RKO (cell line): ENCODE data around the gene GUCA2B.

Experiments
- DNase-seq: peaks from one replicate; pipeline ENCODE4 v3.0.0-alpha.2; 2016; ENCODE audit warnings: low spot score

The GUCA2B gene

DNA sequence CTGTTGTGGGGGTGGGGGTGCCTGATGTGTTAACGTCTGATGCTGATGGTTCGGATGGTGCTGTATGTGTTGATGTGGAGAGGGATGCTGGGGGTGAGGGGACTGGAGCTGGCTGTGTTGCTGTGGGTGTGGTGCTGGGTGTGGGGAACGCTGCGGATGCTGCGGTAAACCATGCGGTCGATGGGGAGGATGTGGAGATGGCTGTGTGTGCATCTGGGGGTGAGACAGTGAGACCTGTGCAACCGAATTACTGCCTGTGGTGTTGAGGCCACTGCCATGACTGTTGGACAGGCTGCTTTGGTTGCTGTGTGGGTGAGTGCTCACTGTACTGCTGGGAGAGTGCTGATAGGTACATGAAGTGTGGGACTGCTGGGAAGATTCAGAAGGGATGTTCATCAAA is 38.1 kb downstream of the GUCA2B start:
- no peak for DNase-seq

DNA sequence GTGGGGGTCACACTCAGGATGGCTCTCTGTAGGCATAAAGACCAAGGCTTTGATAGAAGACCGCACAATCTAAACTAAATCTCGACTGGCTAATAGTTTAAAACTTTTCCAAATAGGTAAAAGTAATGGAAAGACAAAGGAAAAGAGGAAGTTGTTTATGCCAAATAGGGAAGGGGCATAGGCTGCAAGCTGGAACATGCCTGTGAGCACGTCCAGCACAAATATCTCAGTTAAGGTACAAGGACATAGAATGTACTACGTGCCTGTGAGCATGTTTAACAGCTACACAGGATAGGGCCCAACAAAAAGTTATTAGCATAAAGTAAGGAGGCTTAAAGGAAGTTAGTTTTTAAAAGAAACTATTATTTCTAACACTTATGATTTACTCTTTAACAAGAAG is 38.9 kb downstream of the GUCA2B start:
- DNase-seq: no peak

DNA sequence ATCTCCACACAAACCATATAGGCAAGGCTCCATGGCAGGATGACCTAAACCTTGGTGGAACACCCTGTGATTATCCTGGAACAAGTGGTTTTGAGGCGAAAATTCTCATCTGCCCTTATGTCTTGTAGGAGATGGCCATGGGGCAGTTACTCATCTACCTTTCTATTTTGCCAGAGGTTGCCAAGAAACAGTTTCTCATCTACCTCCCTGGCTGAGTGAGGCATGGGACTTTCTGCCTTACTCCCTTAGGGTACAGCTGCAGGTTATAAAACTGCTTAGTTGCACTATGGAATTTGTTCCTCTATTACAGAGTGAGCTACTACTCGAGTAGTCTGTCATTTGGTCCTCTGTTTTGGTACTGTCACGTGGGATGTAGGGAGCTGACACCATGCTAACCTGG is 42.6 kb downstream of the GUCA2B start:
- DNase-seq: no peak

DNA sequence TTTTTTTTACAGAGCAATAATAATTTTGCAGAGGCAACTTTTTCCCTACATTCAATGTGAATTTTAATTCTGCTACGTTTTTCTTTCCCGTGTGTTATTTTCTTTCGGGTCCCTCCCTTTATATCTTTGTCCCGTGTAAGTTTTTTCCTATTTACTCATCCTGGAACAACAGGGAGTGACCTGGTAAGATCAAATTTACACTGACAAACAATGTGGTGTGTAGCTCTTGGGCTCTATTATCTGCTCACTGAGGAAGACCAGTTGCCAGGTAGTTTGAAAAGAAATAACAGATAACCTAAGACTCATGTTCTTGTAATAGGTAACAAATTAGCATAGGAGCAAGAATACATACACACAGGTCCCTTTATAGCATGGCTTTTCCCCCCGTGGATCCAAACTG is 45.0 kb downstream of the GUCA2B start:
- no peak for DNase-seq

DNA sequence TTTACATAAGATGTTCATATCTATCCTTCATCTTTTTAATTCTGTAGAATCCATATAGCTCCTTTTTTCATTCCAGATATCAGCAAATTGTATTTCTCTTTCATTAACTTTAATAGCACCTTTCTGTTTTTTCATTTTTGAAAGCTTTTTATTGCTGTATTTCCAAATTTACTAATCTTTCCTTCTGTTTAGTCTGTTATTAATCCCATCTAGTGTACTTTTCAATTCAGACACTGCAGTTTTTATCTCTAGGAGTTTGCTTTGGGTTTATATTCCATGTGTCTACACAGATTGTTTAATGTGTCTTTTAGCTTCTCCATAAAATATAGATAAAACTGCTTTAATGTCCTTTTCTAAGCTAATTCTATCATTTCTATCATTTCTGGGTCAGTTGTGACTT is 48.8 kb downstream of the GUCA2B start:
- no peak for DNase-seq
